Osteoblast (primary cell): ENCODE measurements around the gene TMEM63B. TPM values are rescaled to one million over a fixed set of nuclear protein-coding genes. Genes with fewer than 3 reads are reported as not detected.

Source experiments
- DNase-seq: peaks from one replicate; pipeline ENCODE4 v3.0.0; 2011; ENCODE audit warnings: low spot score, mixed read lengths; ENCODE audit not compliant: insufficient read length; ENCODE audit errors: missing footprints
- H2AFZ ChIP-seq: 2 replicates; pipeline ENCODE4 v1.6.0; 2011; ENCODE audit warnings: mild to moderate bottlenecking, low read length
- H3K27ac ChIP-seq: 2 replicates; pipeline ENCODE4 v1.5.1; 2011; ENCODE audit warnings: mild to moderate bottlenecking, low read depth, low read length, moderate library complexity
- H3K27me3 ChIP-seq: 2 replicates; pipeline ENCODE4 v1.6.0; 2012; ENCODE audit warnings: mild to moderate bottlenecking, control low read depth, inconsistent platforms, low read length, moderate library complexity; ENCODE audit not compliant: insufficient read depth
- H3K36me3 ChIP-seq: 2 replicates; pipeline ENCODE4 v1.5.1; 2011; ENCODE audit warnings: mild to moderate bottlenecking, low read length, control low read depth, moderate library complexity; ENCODE audit not compliant: insufficient read depth
- H3K4me1 ChIP-seq: 2 replicates; pipeline ENCODE4 v1.5.1; 2011; ENCODE audit warnings: mild to moderate bottlenecking, low read length, control low read depth, moderate library complexity; ENCODE audit not compliant: insufficient read depth
- H3K4me2 ChIP-seq: 2 replicates; pipeline ENCODE4 v1.6.0; 2011; ENCODE audit warnings: mild to moderate bottlenecking, low read length; ENCODE audit not compliant: insufficient read depth
- H3K4me3 ChIP-seq: fragments of 200-600 bp; sonication (generic); 3 replicates; pipeline ENCODE4 v1.5.1; 2012; ENCODE audit warnings: mild to moderate bottlenecking, low read length, inconsistent platforms; ENCODE audit not compliant: insufficient read depth
- H3K79me2 ChIP-seq: 2 replicates; pipeline ENCODE4 v1.6.0; 2012; ENCODE audit warnings: mild to moderate bottlenecking, low read length, control low read depth, inconsistent platforms; ENCODE audit not compliant: insufficient read depth
- H3K9me3 ChIP-seq: 2 replicates; pipeline ENCODE4 v1.5.1; 2011; ENCODE audit warnings: low read depth, low read length, control low read depth
- H4K20me1 ChIP-seq: 2 replicates; pipeline ENCODE4 v1.6.0; 2012; ENCODE audit warnings: mild to moderate bottlenecking, low read length, control low read depth; ENCODE audit not compliant: insufficient read depth
- CTCF ChIP-seq: IDR thresholded peaks from 2 replicates; pipeline ENCODE4 v1.5.1; 2011; ENCODE audit warnings: mild to moderate bottlenecking, low read depth, low read length, moderate library complexity; ENCODE audit errors: extremely low read depth
- total RNA-seq: library from RNA; depleted of rRNA; stranded (reverse); fragments of >200 nt; gene quantifications from 2 replicates; pipeline ENCODE4 v1.2.3, GENCODE V29; 2012

The TMEM63B gene
- total RNA-seq, 1 donor: 36.6 TPM

GRCh38 chr6:44176130-44176761, 48.9 kb downstream of the TMEM63B start:
- no peak for DNase-seq
- no peak overlapping the region for H3K4me3 ChIP-seq
- peaks cover under 1% of the 10 kb centered on the region for H3K27me3 ChIP-seq
- TF ChIP-seq CTCF: no peak
- H3K79me2 ChIP-seq: no peaks in the 10 kb centered on the region
- H3K9me3 ChIP-seq: no peaks in the 10 kb centered on the region
- peaks cover 21% of the 10 kb centered on the region for H3K4me1 ChIP-seq
- no peak overlapping the region for H3K4me2 ChIP-seq
- H3K27ac ChIP-seq: no peak overlapping the region
- no peak overlapping the region for H2AFZ ChIP-seq
- H3K36me3 ChIP-seq: no peaks in the 10 kb centered on the region
- no peaks in the 10 kb centered on the region for H4K20me1 ChIP-seq

GRCh38 chr6:44176762-44177509, 49.6 kb downstream of the TMEM63B start:
- no peak for DNase-seq
- Histone ChIP-seq H3K4me3 (no peak overlapping the region), H3K9me3 (no peaks in the 10 kb centered on the region), H4K20me1 (no peaks in the 10 kb centered on the region), H3K4me1 (peaks cover 21% of the 10 kb centered on the region), H3K79me2 (no peaks in the 10 kb centered on the region), H3K27me3 (no peaks in the 10 kb centered on the region), H3K4me2 (no peak overlapping the region), H3K36me3 (no peaks in the 10 kb centered on the region), H2AFZ (no peak overlapping the region), H3K27ac (no peak overlapping the region)
- no peak for TF ChIP-seq CTCF

GRCh38 chr6:44177691-44178423, 50.5 kb downstream of the TMEM63B start:
- Histone ChIP-seq H2AFZ (no peak overlapping the region), H3K4me2 (no peak overlapping the region), H3K79me2 (no peaks in the 10 kb centered on the region)

More at GRCh38 chr6:44177691-44178423, 50.5 kb downstream of the TMEM63B start:
- H3K4me1 ChIP-seq: peaks cover 21% of the 10 kb centered on the region
- no peaks in the 10 kb centered on the region for H3K27me3 ChIP-seq
- H3K27ac ChIP-seq: no peak overlapping the region
- H3K4me3 ChIP-seq: no peak overlapping the region
- H4K20me1 ChIP-seq: no peaks in the 10 kb centered on the region
- peak; percentile 90 for DNase-seq
- H3K9me3 ChIP-seq: no peaks in the 10 kb centered on the region
- TF ChIP-seq CTCF: no peak
- no peaks in the 10 kb centered on the region for H3K36me3 ChIP-seq
